Spleen (tissue), 7 donors: Measurements from ENCODE around the gene KIF12.

ENCODE experiments used
- POLR2A ChIP-seq, 3 donors: fragments of 450-650 bp; IDR thresholded peaks; one replicate each; pipeline ENCODE4 v1.5.1; 2017; ENCODE audit warnings: antibody characterized with exemption in 3 of 3, mild to moderate bottlenecking in 1 of 3
- TF ChIP-seq, protein P1 (sequence below), 11 experiments: fragments of 200-600 bp in 7 of 11; fragments of 450-650 bp in 4 of 11; sonication (generic) in 4 of 11; IDR thresholded peaks in 8 of 11; conservative IDR thresholded peaks in 3 of 11; 1 replicate in 7 of 11; 2 replicates in 4 of 11; pipeline versions ENCODE4 v1.4.0 to v1.8.0; 2016 to 2021; ENCODE audit warnings: antibody characterized with exemption in 11 of 11, inconsistent platforms in 4 of 11, mild to moderate bottlenecking in 1 of 11
- donor health status: DM: no; HTN: no; CAD: no; lungs with moderate emphysema.
- donor health status: DM: no; HTN: no; CAD: no.
- donor health status: DM: no; HTN: no; CAD: no.

DNA sequence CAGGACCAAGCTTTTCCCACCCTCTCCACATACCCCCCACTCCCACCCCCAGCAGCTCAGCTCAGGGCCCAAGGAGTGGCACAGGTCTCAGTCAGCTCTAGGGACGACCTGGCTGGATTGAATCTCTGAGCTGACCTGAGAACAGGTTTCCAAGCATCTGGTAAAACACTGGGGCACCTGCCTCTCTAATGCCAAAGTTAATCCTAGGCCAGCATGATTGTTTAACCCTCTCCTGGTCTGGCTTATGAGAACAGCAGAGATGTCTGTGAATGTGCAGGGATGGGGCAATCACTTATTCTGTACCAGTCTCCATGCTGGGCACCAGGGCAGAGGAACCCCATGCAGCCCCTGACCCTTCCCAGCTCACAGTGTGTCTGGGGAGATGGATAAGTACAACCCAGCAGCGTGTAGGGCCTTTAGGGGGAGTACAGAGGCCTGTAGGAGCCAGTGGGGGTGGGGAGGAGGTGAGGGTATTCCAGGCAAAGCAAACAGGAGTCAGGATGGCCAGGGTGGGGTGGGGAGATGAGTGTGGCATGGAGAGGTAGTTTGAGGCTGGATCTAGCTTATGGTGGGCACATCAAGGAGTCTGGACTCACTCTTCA lies 678 bp upstream of the KIF12 start:
- TF ChIP-seq, protein P1, sequence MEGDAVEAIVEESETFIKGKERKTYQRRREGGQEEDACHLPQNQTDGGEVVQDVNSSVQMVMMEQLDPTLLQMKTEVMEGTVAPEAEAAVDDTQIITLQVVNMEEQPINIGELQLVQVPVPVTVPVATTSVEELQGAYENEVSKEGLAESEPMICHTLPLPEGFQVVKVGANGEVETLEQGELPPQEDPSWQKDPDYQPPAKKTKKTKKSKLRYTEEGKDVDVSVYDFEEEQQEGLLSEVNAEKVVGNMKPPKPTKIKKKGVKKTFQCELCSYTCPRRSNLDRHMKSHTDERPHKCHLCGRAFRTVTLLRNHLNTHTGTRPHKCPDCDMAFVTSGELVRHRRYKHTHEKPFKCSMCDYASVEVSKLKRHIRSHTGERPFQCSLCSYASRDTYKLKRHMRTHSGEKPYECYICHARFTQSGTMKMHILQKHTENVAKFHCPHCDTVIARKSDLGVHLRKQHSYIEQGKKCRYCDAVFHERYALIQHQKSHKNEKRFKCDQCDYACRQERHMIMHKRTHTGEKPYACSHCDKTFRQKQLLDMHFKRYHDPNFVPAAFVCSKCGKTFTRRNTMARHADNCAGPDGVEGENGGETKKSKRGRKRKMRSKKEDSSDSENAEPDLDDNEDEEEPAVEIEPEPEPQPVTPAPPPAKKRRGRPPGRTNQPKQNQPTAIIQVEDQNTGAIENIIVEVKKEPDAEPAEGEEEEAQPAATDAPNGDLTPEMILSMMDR (IDR thresholded peaks at IDR 0.05 in 8 of 11, conservative IDR thresholded peaks at IDR 0.05 in 3 of 11): no peak
- no peak for TF ChIP-seq POLR2A (IDR thresholded peaks at IDR 0.05)
